Measurements from ENCODE around the gene MMP13.

MMP13 gene

DNA sequence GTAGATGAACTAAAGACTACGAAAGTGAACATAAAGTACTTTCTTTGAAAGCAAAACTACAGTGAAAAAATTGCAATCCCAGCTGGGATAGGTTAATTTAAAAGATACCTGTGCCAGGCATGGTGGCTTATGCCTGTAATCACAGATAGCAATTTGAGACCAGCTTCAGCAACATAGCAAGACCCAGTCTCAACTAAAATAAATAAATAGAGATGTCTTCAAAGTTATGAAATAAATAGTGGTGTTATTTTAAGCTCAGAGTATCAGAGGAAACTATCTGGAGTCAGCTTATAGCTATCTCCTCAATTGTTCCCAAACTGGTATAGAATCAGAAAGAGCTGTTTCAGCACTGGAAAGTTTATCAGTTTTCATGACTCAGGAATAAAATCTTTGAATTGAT lies 17.3 kb upstream of the MMP13 start:
- Histone ChIP-seq H3K79me1 (ENCODE audit: low read length) (no peaks in the 10 kb centered on the region), H3K9ac (ENCODE audit: low read length) (no peak overlapping the region), H2BK15ac (replicated peaks; ENCODE audit: low read depth) (no peak overlapping the region)

GRCh38 chr11:102971766-102972165 lies 16.2 kb upstream of the MMP13 start:
- H4K8ac ChIP-seq (ENCODE audit: low read depth, low read length) = no peak overlapping the region
- H3K36me3 ChIP-seq (ENCODE audit: control insufficient read depth, insufficient read depth, low read length) = no peaks in the 10 kb centered on the region
- DNase-seq = no peak
- H3K56ac ChIP-seq (ENCODE audit: low read length) = no peak overlapping the region
- H3K27me3 ChIP-seq (ENCODE audit: insufficient read depth, low read length, poor library complexity) = no peaks in the 10 kb centered on the region
- H2BK120ac ChIP-seq (ENCODE audit: low read depth, low read length) = no peak overlapping the region
- no peak overlapping the region for H3K27ac ChIP-seq (ENCODE audit: low read depth, low read length)
- no peak overlapping the region for H3K4me3 ChIP-seq (ENCODE audit: low read length)
- H3K4me2 ChIP-seq (ENCODE audit: low read length) = no peak overlapping the region
- H4K5ac ChIP-seq (ENCODE audit: low read length) = no peak overlapping the region
- no peak overlapping the region for H3K4ac ChIP-seq (ENCODE audit: low read depth, low read length)
- no peaks in the 10 kb centered on the region for H3K79me1 ChIP-seq (ENCODE audit: low read length)
- H3K9ac ChIP-seq (ENCODE audit: low read length) = no peak overlapping the region
- no peak overlapping the region for H3K18ac ChIP-seq (ENCODE audit: low read length)
- no peaks in the 10 kb centered on the region for H3K79me2 ChIP-seq (ENCODE audit: control insufficient read depth, insufficient read depth, low read length)
- no peak overlapping the region for H2AK5ac ChIP-seq (ENCODE audit: low read length)
- H3K4me1 ChIP-seq (ENCODE audit: control insufficient read depth, low read depth, low read length) = no peaks in the 10 kb centered on the region
- H2BK15ac ChIP-seq (replicated peaks; ENCODE audit: low read depth) = no peak overlapping the region
- no peak overlapping the region for H3K23ac ChIP-seq (ENCODE audit: low read length)
- H2BK5ac ChIP-seq (ENCODE audit: low read length) = no peak overlapping the region

More for the DNA sequence above, 17.3 kb upstream of the MMP13 start:
- Histone ChIP-seq H3K27ac (ENCODE audit: low read depth, low read length) (no peak overlapping the region), H2AK5ac (ENCODE audit: low read length) (no peak overlapping the region), H3K36me3 (ENCODE audit: control insufficient read depth, insufficient read depth, low read length) (no peaks in the 10 kb centered on the region), H3K4me2 (ENCODE audit: low read length) (no peak overlapping the region), H4K5ac (ENCODE audit: low read length) (no peak overlapping the region), H3K56ac (ENCODE audit: low read length) (no peak overlapping the region), H2BK120ac (ENCODE audit: low read depth, low read length) (no peak overlapping the region), H2BK5ac (ENCODE audit: low read length) (no peak overlapping the region), H3K18ac (ENCODE audit: low read length) (no peak overlapping the region), H3K23ac (ENCODE audit: low read length) (no peak overlapping the region), H3K27me3 (ENCODE audit: insufficient read depth, low read length, poor library complexity) (no peaks in the 10 kb centered on the region), H3K4ac (ENCODE audit: low read depth, low read length) (no peak overlapping the region), H3K79me2 (ENCODE audit: control insufficient read depth, insufficient read depth, low read length) (no peaks in the 10 kb centered on the region), H4K8ac (ENCODE audit: low read depth, low read length) (no peak overlapping the region), H3K4me1 (ENCODE audit: control insufficient read depth, low read depth, low read length) (no peaks in the 10 kb centered on the region), H3K4me3 (ENCODE audit: low read length) (no peak overlapping the region)
- no peak for DNase-seq
- WGBS (ENCODE audit: extremely low coverage, insufficient coverage, low lambda C conversion rate) = no CpG with 5 or more reads among the region's 1 CpG

GRCh38 chr11:102967497-102967896 lies 12.0 kb upstream of the MMP13 start:
- Histone ChIP-seq H2BK120ac (ENCODE audit: low read depth, low read length) (no peak overlapping the region), H3K4me3 (ENCODE audit: low read length) (no peak overlapping the region), H3K4me2 (ENCODE audit: low read length) (no peak overlapping the region), H3K36me3 (ENCODE audit: control insufficient read depth, insufficient read depth, low read length) (no peaks in the 10 kb centered on the region), H4K8ac (ENCODE audit: low read depth, low read length) (no peak overlapping the region), H3K4me1 (ENCODE audit: control insufficient read depth, low read depth, low read length) (no peaks in the 10 kb centered on the region), H2BK15ac (replicated peaks; ENCODE audit: low read depth) (no peak overlapping the region), H3K27ac (ENCODE audit: low read depth, low read length) (no peak overlapping the region), H2AK5ac (ENCODE audit: low read length) (no peak overlapping the region), H3K18ac (ENCODE audit: low read length) (no peak overlapping the region), H3K79me2 (ENCODE audit: control insufficient read depth, insufficient read depth, low read length) (no peaks in the 10 kb centered on the region), H3K9ac (ENCODE audit: low read length) (no peak overlapping the region), H3K23ac (ENCODE audit: low read length) (no peak overlapping the region), H3K4ac (ENCODE audit: low read depth, low read length) (no peak overlapping the region), H3K27me3 (ENCODE audit: insufficient read depth, low read length, poor library complexity) (no peaks in the 10 kb centered on the region), H3K79me1 (ENCODE audit: low read length) (no peaks in the 10 kb centered on the region), H3K56ac (ENCODE audit: low read length) (no peak overlapping the region), H2BK5ac (ENCODE audit: low read length) (no peak overlapping the region), H4K5ac (ENCODE audit: low read length) (no peak overlapping the region)
- no CpG with 5 or more reads among the region's 1 CpG for WGBS (ENCODE audit: extremely low coverage, insufficient coverage, low lambda C conversion rate)
- DNase-seq = no peak

- no peak overlapping the region for H3K27ac ChIP-seq (ENCODE audit: low read depth, low read length)
- H3K4ac ChIP-seq (ENCODE audit: low read depth, low read length) = no peak overlapping the region
- H3K23ac ChIP-seq (ENCODE audit: low read length) = no peak overlapping the region
- no peak overlapping the region for H3K56ac ChIP-seq (ENCODE audit: low read length)
- H3K27me3 ChIP-seq (ENCODE audit: insufficient read depth, low read length, poor library complexity) = no peaks in the 10 kb centered on the region
- no peak overlapping the region for H4K8ac ChIP-seq (ENCODE audit: low read depth, low read length)
- H3K79me2 ChIP-seq (ENCODE audit: control insufficient read depth, insufficient read depth, low read length) = no peaks in the 10 kb centered on the region
- no peak overlapping the region for H2BK15ac ChIP-seq (replicated peaks; ENCODE audit: low read depth)
- no peaks in the 10 kb centered on the region for H3K36me3 ChIP-seq (ENCODE audit: control insufficient read depth, insufficient read depth, low read length)
- no peak overlapping the region for H2AK5ac ChIP-seq (ENCODE audit: low read length)
- H4K5ac ChIP-seq (ENCODE audit: low read length) = no peak overlapping the region
- no peak overlapping the region for H3K9ac ChIP-seq (ENCODE audit: low read length)
- no peaks in the 10 kb centered on the region for H3K4me1 ChIP-seq (ENCODE audit: control insufficient read depth, low read depth, low read length)
- no peak overlapping the region for H3K18ac ChIP-seq (ENCODE audit: low read length)
- no peak overlapping the region for H2BK120ac ChIP-seq (ENCODE audit: low read depth, low read length)
- H3K4me3 ChIP-seq (ENCODE audit: low read length) = no peak overlapping the region
- no peak overlapping the region for H3K4me2 ChIP-seq (ENCODE audit: low read length)
- H3K79me1 ChIP-seq (ENCODE audit: low read length) = no peaks in the 10 kb centered on the region
- no peak overlapping the region for H2BK5ac ChIP-seq (ENCODE audit: low read length)
- no peak for DNase-seq
These were observed 10.5 kb upstream of the MMP13 start for GRCh38 chr11:102966011-102966410.

DNA sequence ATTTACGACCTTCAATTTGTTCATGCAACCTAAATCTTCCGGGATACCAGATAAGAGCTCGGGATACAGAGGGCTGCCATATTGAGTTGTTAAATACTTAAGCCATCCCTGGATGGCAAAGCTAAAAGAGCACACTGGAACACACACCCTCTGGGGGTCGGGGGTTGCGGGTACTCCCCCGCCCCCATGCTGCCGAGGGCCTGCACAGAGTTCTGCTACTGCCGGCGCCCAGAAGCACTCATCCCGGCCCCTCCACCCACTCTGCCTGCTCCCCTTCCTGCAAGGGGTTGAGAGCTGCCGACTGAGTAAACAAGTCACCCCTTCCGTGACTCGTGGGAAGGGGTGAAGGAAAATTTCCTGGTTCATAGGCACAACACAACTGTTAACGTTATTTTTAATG lies 9.3 kb upstream of the MMP13 start:
- no peak overlapping the region for H2BK15ac ChIP-seq (replicated peaks; ENCODE audit: low read depth)
- H3K4me1 ChIP-seq (ENCODE audit: control insufficient read depth, low read depth, low read length) = no peaks in the 10 kb centered on the region
- H3K4ac ChIP-seq (ENCODE audit: low read depth, low read length) = no peak overlapping the region
- no peak overlapping the region for H2AK5ac ChIP-seq (ENCODE audit: low read length)
- H3K56ac ChIP-seq (ENCODE audit: low read length) = no peak overlapping the region
- H3K4me3 ChIP-seq (ENCODE audit: low read length) = no peak overlapping the region
- no CpG with 5 or more reads among the region's 14 CpGs for WGBS (ENCODE audit: extremely low coverage, insufficient coverage, low lambda C conversion rate)
- no peak overlapping the region for H3K27ac ChIP-seq (ENCODE audit: low read depth, low read length)
- no peak overlapping the region for H3K9ac ChIP-seq (ENCODE audit: low read length)
- H3K23ac ChIP-seq (ENCODE audit: low read length) = no peak overlapping the region
- no peaks in the 10 kb centered on the region for H3K79me2 ChIP-seq (ENCODE audit: control insufficient read depth, insufficient read depth, low read length)
- H3K4me2 ChIP-seq (ENCODE audit: low read length) = no peak overlapping the region
- H3K18ac ChIP-seq (ENCODE audit: low read length) = no peak overlapping the region
- H3K79me1 ChIP-seq (ENCODE audit: low read length) = no peaks in the 10 kb centered on the region
- no peak overlapping the region for H2BK5ac ChIP-seq (ENCODE audit: low read length)
- no peak overlapping the region for H2BK120ac ChIP-seq (ENCODE audit: low read depth, low read length)
- H3K36me3 ChIP-seq (ENCODE audit: control insufficient read depth, insufficient read depth, low read length) = no peaks in the 10 kb centered on the region
- no peak for DNase-seq
- no peak overlapping the region for H4K8ac ChIP-seq (ENCODE audit: low read depth, low read length)
- H4K5ac ChIP-seq (ENCODE audit: low read length) = no peak overlapping the region
- no peaks in the 10 kb centered on the region for H3K27me3 ChIP-seq (ENCODE audit: insufficient read depth, low read length, poor library complexity)

GRCh38 chr11:102957953-102958352 lies 2.4 kb upstream of the MMP13 start:
- H3K9ac ChIP-seq (ENCODE audit: low read length) = no peak overlapping the region
- H3K4me3 ChIP-seq (ENCODE audit: low read length) = no peak overlapping the region
- H3K27ac ChIP-seq (ENCODE audit: low read depth, low read length) = no peak overlapping the region
- no peak overlapping the region for H2AK5ac ChIP-seq (ENCODE audit: low read length)
- no peak overlapping the region for H3K4me2 ChIP-seq (ENCODE audit: low read length)
- no peaks in the 10 kb centered on the region for H3K79me1 ChIP-seq (ENCODE audit: low read length)
- no peak overlapping the region for H3K4ac ChIP-seq (ENCODE audit: low read depth, low read length)
- H3K27me3 ChIP-seq (ENCODE audit: insufficient read depth, low read length, poor library complexity) = no peaks in the 10 kb centered on the region
- H3K4me1 ChIP-seq (ENCODE audit: control insufficient read depth, low read depth, low read length) = no peaks in the 10 kb centered on the region
- H2BK120ac ChIP-seq (ENCODE audit: low read depth, low read length) = no peak overlapping the region
- no peaks in the 10 kb centered on the region for H3K36me3 ChIP-seq (ENCODE audit: control insufficient read depth, insufficient read depth, low read length)
- WGBS (ENCODE audit: extremely low coverage, insufficient coverage, low lambda C conversion rate) = no CpG with 5 or more reads among the region's 2 CpGs
- no peak for DNase-seq
- H4K8ac ChIP-seq (ENCODE audit: low read depth, low read length) = no peak overlapping the region
- H4K5ac ChIP-seq (ENCODE audit: low read length) = no peak overlapping the region
- no peaks in the 10 kb centered on the region for H3K79me2 ChIP-seq (ENCODE audit: control insufficient read depth, insufficient read depth, low read length)
- no peak overlapping the region for H2BK5ac ChIP-seq (ENCODE audit: low read length)
- no peak overlapping the region for H3K56ac ChIP-seq (ENCODE audit: low read length)
- H3K18ac ChIP-seq (ENCODE audit: low read length) = no peak overlapping the region
- H2BK15ac ChIP-seq (replicated peaks; ENCODE audit: low read depth) = no peak overlapping the region
- H3K23ac ChIP-seq (ENCODE audit: low read length) = no peak overlapping the region

Measured in mesendoderm (in vitro differentiated cells).